ENCODE data around the gene GART.
"Not testable (repeated sequence)": the region's sequence is repeated elsewhere in the genome, so short reads cannot be mapped to it uniquely, and the experiment has no call there.

GART gene

DNA sequence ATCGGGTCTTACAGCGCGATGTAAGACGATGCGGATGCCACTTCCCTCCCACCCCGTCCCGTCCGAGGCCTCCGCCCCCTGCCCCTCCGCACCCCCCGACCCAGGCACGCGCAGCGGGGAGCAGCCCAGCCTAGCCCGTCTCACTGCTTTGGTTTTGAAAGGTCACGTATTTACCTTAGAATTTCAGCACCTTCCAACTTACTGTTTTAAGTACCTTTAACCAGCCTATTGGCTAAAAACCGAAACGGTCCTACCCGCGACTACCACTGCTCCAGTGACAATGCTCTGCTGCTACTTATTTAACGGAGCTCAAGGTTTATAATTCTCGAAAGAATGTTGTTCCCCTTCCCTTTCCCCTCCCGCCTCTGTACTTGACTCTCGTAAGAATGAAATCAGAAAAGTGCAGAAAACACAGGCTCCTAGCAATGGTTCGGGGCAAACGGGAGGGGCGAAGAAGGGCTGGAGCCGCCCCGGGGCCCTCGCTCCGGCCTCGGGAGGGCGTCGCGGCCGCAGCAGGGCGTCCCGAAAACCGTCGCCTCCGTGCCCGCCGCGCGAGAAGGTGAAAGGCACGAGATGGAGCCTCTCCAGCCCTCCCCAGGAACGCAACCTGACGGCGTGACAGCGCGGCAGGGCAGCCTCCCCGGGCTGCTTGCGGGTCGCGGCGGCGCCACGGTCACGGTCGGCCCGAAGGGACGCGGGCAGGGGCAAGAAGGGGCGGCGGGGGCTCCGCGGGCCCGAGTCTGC is 62.8 kb downstream of the GART start:
- Mint-ChIP-seq H3K9me3 (no peaks in the 10 kb centered on the region), H3K27ac (peak overlapping the region; percentile 73 to 92 (median 81)), H3K4me3 (peak overlapping the region; percentile 85 to 93 (median 90)), H3K27me3 (ENCODE audit: low read depth) (no peaks in the 10 kb centered on the region), H3K4me1 (peaks cover 15% of the 10 kb centered on the region), H3K36me3 (ENCODE audit: low read depth) (no peaks in the 10 kb centered on the region)
- TF ChIP-seq, protein P1, sequence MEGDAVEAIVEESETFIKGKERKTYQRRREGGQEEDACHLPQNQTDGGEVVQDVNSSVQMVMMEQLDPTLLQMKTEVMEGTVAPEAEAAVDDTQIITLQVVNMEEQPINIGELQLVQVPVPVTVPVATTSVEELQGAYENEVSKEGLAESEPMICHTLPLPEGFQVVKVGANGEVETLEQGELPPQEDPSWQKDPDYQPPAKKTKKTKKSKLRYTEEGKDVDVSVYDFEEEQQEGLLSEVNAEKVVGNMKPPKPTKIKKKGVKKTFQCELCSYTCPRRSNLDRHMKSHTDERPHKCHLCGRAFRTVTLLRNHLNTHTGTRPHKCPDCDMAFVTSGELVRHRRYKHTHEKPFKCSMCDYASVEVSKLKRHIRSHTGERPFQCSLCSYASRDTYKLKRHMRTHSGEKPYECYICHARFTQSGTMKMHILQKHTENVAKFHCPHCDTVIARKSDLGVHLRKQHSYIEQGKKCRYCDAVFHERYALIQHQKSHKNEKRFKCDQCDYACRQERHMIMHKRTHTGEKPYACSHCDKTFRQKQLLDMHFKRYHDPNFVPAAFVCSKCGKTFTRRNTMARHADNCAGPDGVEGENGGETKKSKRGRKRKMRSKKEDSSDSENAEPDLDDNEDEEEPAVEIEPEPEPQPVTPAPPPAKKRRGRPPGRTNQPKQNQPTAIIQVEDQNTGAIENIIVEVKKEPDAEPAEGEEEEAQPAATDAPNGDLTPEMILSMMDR (IDR thresholded peaks at IDR 0.05; ENCODE audit: unreplicated experiment in 3 of 3) = peak in 1 of 3 experiments; percentile 6

DNA sequence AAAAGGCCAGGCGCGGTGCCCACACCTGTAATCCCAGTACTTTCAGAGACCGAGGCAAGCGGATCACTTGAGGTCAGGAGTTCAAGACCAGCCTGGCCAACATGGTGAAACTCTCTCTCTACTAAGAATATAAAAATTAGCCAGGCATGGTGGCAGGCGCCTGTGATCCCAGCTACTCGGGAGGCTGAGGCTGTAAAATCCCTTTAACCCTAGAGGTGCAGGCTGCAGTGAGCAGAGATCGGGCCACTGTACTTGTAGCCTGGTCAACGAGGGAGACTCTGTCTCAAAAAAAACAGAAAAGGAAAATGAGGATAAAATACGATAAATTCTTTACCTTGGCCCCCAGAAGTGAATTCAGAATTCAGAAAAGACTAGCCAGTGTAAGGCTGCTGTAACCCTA is 63.7 kb downstream of the GART start:
- Mint-ChIP-seq H3K4me1 (peaks cover 15% of the 10 kb centered on the region), H3K36me3 (ENCODE audit: low read depth) (peaks cover 6% of the 10 kb centered on the region), H3K4me3 (peak overlapping the region; percentile 85 to 93 (median 90)), H3K27ac (peak overlapping the region; percentile 73 to 92 (median 81)), H3K9me3 (peaks cover 5% of the 10 kb centered on the region), H3K27me3 (ENCODE audit: low read depth) (no peaks in the 10 kb centered on the region)
- TF ChIP-seq, protein P1 (IDR thresholded peaks at IDR 0.05; ENCODE audit: unreplicated experiment in 3 of 3) = no peak

DNA sequence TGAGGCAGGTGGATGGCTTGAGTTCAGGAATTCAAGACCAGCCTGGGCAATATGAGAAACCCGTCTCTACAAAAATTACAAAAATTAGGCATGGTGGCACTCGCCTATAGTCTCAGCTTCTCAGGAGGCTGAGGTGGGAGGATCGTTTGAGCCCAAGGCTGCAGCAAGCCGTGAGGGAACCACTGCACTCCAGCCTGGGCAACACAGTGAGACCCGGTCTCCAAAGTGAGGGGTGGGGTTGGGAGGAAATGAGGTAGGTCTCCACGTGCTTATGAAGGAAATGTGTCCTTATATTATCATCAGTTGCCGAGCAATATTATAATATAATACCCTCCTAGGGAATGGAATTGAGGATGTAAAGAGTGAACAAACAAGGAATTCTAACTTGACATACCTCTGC is 64.9 kb downstream of the GART start:
- peaks cover 15% of the 10 kb centered on the region for H3K4me1 Mint-ChIP-seq
- TF ChIP-seq, protein P1 (IDR thresholded peaks at IDR 0.05; ENCODE audit: unreplicated experiment in 3 of 3) = no peak
- peaks cover 11% of the 10 kb centered on the region for H3K36me3 Mint-ChIP-seq (ENCODE audit: low read depth)
- H3K9me3 Mint-ChIP-seq = peaks cover 5% of the 10 kb centered on the region
- H3K27me3 Mint-ChIP-seq (ENCODE audit: low read depth) = no peaks in the 10 kb centered on the region
- H3K27ac Mint-ChIP-seq = no peak overlapping the region
- H3K4me3 Mint-ChIP-seq = peak overlapping the region; percentile 72 to 76 (median 73)

DNA sequence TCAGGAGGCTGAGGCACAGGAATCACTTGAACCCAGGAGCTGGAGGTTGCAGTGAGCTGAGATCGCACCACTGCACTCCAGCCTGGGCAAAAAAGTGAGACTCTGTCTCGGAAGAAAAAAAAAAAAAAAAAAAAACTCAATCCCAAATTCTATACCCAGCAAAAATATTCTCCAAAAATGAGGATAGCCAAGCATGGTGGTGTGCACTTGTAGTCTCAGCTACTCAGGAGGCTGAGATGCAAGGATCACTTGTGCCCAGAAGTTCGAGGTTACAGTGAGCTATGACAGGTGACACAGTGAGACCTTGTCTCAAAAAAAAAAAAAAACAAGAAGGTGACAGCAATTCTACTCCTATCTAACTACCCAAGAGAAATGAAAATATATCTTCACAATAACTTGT is 68.6 kb downstream of the GART start:
- peaks cover 14% of the 10 kb centered on the region for H3K36me3 Mint-ChIP-seq (ENCODE audit: low read depth)
- no peaks in the 10 kb centered on the region for H3K27me3 Mint-ChIP-seq (ENCODE audit: low read depth)
- H3K27ac Mint-ChIP-seq = no peak overlapping the region
- TF ChIP-seq, protein P1 (IDR thresholded peaks at IDR 0.05; ENCODE audit: unreplicated experiment in 3 of 3) = no peak
- no peak overlapping the region for H3K4me3 Mint-ChIP-seq
- peaks cover 2% of the 10 kb centered on the region for H3K4me1 Mint-ChIP-seq
- peaks cover 5% of the 10 kb centered on the region for H3K9me3 Mint-ChIP-seq

DNA sequence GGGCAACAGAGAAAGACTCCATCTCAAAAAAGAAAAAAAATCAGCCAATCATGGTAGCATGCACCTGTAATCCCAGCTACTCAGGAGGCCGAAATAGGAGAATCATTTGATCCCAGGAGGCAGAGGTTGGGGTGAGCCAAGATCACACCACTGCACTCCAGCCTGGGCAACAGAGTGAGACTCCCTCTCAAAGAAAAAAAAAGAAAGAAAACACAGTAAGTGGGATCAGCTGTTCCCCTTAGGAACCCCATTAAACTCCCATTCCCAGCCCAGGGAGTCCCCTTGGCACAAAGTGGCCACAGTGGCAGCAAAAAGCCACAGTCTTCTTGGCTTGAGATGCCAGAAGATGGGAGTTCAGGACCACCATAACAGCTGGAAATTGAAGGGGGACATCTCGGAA is 71.2 kb downstream of the GART start:
- Mint-ChIP-seq H3K4me1 (no peaks in the 10 kb centered on the region), H3K27me3 (ENCODE audit: low read depth) (no peaks in the 10 kb centered on the region), H3K4me3 (no peak overlapping the region), H3K9me3 (peaks cover 5% of the 10 kb centered on the region), H3K36me3 (ENCODE audit: low read depth) (peaks cover 14% of the 10 kb centered on the region), H3K27ac (no peak overlapping the region)
- TF ChIP-seq, protein P1 (IDR thresholded peaks at IDR 0.05; ENCODE audit: unreplicated experiment in 3 of 3) = no peak

DNA sequence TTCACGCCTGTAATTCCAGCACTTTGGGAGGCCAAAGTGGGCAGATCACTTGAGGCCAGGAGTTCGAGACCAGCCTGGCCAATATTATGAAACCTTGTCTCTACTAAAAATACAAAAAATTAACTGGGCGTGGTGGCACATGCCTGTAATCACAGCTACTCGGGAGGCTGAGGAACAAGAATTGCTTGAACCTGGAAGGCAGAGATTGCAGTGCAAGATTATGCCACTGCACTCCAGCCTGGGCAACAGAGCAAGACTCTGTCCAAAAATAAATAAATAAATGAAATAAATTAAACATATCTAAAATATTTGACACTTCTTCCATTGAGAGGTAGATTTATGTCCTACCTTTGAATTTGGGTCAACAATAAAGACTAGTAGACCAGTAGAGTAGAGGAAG is 72.7 kb downstream of the GART start:
- H3K27me3 Mint-ChIP-seq (ENCODE audit: low read depth) = not testable (repeated sequence)

More for the DNA sequence above, 72.7 kb downstream of the GART start:
- H3K36me3 Mint-ChIP-seq (ENCODE audit: low read depth) = peaks cover 14% of the 10 kb centered on the region
- H3K9me3 Mint-ChIP-seq, H3K4me3 Mint-ChIP-seq, H3K4me1 Mint-ChIP-seq, H3K27ac Mint-ChIP-seq: not testable (repeated sequence)
